ENCODE data around the gene HES5. TPM values are rescaled to one million over a fixed set of nuclear protein-coding genes. Genes with fewer than 3 reads are reported as not detected.

HES5 gene, protein sequence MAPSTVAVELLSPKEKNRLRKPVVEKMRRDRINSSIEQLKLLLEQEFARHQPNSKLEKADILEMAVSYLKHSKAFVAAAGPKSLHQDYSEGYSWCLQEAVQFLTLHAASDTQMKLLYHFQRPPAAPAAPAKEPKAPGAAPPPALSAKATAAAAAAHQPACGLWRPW
- total RNA-seq: 2.2 and 5.1 TPM in 2 replicates

DNA sequence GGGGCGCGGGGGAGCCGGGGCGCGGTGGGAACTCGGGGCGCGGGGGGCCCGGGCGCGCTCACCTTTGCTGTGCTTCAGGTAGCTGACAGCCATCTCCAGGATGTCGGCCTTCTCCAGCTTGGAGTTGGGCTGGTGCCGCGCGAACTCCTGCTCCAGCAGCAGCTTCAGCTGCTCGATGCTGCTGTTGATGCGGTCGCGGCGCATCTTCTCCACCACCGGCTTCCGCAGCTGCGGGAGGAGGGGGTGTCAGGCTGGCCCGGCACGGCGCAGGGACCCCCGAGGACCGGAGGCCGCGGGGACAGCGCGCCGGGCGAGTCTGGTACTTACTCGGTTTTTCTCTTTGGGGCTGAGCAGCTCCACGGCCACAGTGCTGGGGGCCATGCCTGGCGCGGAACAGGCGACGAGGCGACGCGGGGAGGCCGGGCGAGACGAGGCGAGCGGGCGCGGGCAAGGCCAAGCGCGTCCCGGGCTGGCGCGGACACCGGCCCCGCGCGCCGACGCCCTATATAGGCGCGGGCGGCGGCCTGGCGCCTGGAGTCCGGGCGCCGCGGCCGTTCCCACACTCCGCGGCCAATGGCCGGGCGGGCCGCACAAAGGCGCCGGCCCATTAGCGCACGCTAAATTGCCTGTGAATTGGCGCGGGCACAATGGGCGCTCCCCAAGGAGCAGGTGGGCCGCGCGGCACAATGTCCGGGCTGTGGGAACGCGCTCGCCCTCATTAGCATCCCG is at the start of gene HES5:
Gene HES5 (minus strand): TSS at position 480 of the 729 bp plus-strand sequence. CDS start 99 bp downstream, at position 381.

DNA sequence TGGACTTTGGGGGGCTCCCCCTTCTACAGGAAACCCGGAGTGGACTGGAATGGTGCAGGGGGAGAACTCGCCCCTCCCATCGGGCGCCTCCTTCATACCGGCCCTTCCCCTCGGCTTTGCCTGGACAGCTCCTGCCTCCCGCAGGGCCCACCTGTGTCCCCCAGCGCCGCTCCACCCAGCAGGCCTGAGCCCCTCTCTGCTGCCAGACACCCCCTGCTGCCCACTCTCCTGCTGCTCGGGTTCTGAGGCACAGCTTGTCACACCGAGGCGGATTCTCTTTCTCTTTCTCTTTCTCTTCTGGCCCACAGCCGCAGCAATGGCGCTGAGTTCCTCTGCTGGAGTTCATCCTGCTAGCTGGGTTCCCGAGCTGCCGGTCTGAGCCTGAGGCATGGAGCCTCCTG is 26.2 kb upstream of the HES5 start, which contains the start of gene TNFRSF14:
Gene TNFRSF14 (plus strand): TSS at position 95 of the 401 bp plus-strand sequence. CDS start 294 bp downstream, at position 389.

DNA sequence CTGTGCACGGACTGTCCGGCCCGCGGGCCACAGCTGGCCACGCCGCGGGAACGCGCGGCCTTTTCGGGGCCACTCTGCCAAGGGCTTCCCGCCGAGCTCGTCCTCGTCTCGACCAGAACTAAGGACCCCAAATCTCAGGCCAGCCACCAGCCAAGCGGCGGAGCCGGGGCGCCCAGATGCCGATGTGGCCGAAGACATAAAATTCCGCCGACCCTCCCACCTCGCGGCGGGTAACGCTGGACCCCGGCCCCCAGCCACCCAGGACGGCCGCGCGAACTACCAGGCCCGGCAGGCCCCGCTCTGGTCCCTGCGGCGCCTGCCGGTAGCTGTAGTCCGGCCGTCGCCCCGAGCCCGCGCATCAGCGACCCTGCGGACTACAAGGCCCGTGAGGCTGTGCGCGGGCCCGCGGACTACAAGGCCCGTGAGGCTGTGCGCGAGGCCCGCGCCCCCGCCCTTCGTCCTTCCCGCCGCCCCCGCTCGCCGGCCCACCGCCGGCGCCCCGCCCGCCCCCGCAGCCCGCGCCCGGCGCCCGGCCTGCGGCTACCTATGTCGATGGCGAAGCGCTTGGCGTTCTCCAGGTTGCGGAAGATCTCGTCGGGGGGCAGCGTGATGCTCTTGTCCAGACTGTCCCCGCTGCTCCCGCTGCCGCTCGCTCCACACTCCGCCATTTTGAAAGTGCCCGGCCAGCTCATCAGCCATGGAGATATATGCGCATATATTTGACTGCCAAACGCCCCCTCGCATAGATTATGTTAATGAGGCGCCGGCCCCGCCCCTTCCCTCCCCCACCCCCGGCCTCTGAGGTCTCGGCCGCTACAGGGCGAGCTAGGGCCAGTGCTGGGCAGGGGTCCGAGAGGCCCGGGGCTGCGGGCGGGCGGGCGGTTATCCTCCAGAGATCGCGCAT is 3.9 kb downstream of the HES5 start, which contains the start of gene PANK4:
Gene PANK4 (minus strand): TSS at position 677 of the 904 bp plus-strand sequence. CDS start 9 bp downstream, at position 668.

Other genes starting within 250 kb of the HES5 start
- gene MORN1, start 138.7 kb downstream of the HES5 start, total RNA-seq: 4.9 and 7.2 TPM in 2 replicates
- gene RER1, start 138.4 kb downstream of the HES5 start, total RNA-seq: 59.8 and 66.5 TPM in 2 replicates
- 36.4 and 44.1 TPM in 2 replicates for gene PEX10, start 117.7 kb downstream of the HES5 start, total RNA-seq
- 91.0 and 107 TPM in 2 replicates for gene PLCH2, start 54.0 kb downstream of the HES5 start, total RNA-seq
- gene PANK4, start 3.7 kb downstream of the HES5 start, total RNA-seq: 29.6 and 41.1 TPM in 2 replicates
- gene TNFRSF14, start 26.1 kb upstream of the HES5 start, total RNA-seq: 16.0 and 22.7 TPM in 2 replicates
- gene PRXL2B, start 56.5 kb upstream of the HES5 start, total RNA-seq: 10.0 and 12.8 TPM in 2 replicates
- 0.96 TPM in 1 of 2 replicates, not detected in the other for gene MMEL1, start 102.8 kb upstream of the HES5 start, total RNA-seq

Data from tracheal epithelial cell (primary cell).